Inflammatory macrophage (primary cell): Measurements from ENCODE around the gene FREM3.

ENCODE experiments used
- DNase-seq, 2 donors: peaks; one replicate each; pipeline ENCODE4 v3.0.0-alpha.2; 2020 to 2022

Gene FREM3

GRCh38 chr4:143667461-143667860, 33.0 kb downstream of the FREM3 start:
- DNase-seq: no peak

GRCh38 chr4:143658336-143658735, 42.1 kb downstream of the FREM3 start:
- no peak for DNase-seq

- no peak for DNase-seq
These were observed 45.9 kb downstream of the FREM3 start for GRCh38 chr4:143654571-143654970.

- no peak for DNase-seq
These were observed 47.4 kb downstream of the FREM3 start for GRCh38 chr4:143653031-143653430.

- no peak for DNase-seq
These were observed 57.1 kb downstream of the FREM3 start for GRCh38 chr4:143643399-143643798.

- no peak for DNase-seq
These were observed 57.9 kb downstream of the FREM3 start for GRCh38 chr4:143642611-143643010.

- DNase-seq: no peak
These were observed 59.1 kb downstream of the FREM3 start for GRCh38 chr4:143641361-143641760.

- DNase-seq: no peak
These were observed 65.7 kb downstream of the FREM3 start for GRCh38 chr4:143634763-143635162.

GRCh38 chr4:143633833-143634232, 66.6 kb downstream of the FREM3 start:
- DNase-seq: no peak

GRCh38 chr4:143626134-143626911, 74.2 kb downstream of the FREM3 start:
- no peak for DNase-seq

GRCh38 chr4:143625632-143626031, 74.8 kb downstream of the FREM3 start:
- DNase-seq: no peak

GRCh38 chr4:143623896-143624295, 76.6 kb downstream of the FREM3 start:
- DNase-seq: no peak

- DNase-seq: no peak
These were observed 81.7 kb downstream of the FREM3 start for GRCh38 chr4:143618811-143619210.

- no peak for DNase-seq
These were observed 82.3 kb downstream of the FREM3 start for GRCh38 chr4:143617994-143618679.

- no peak for DNase-seq
These were observed 83.7 kb downstream of the FREM3 start for GRCh38 chr4:143616771-143617170.

GRCh38 chr4:143609492-143609891, 91.0 kb downstream of the FREM3 start:
- DNase-seq: no peak

GRCh38 chr4:143606480-143606879, 94.0 kb downstream of the FREM3 start:
- DNase-seq: no peak

GRCh38 chr4:143599827-143600226, 100.6 kb downstream of the FREM3 start:
- no peak for DNase-seq

GRCh38 chr4:143598816-143599215, 101.7 kb downstream of the FREM3 start:
- no peak for DNase-seq

GRCh38 chr4:143597276-143597675, 103.2 kb downstream of the FREM3 start:
- DNase-seq: no peak

GRCh38 chr4:143587703-143588102, 112.8 kb downstream of the FREM3 start:
- DNase-seq: no peak

- DNase-seq: no peak
These were observed 114.4 kb downstream of the FREM3 start for GRCh38 chr4:143586080-143586479.

- DNase-seq: no peak
These were observed 114.9 kb downstream of the FREM3 start for GRCh38 chr4:143585548-143585947.

GRCh38 chr4:143581331-143581946, 119.0 kb downstream of the FREM3 start:
- no peak for DNase-seq
